GM12873 (cell line): ENCODE data around the gene NCK2.

ENCODE experiments used
- TF ChIP-seq, protein P1 (sequence below): IDR thresholded peaks from 2 replicates; pipeline ENCODE4 v1.5.1; 2012; ENCODE audit warnings: low read depth, mild to moderate bottlenecking, moderate library complexity, low read length, control low read depth; ENCODE audit not compliant: insufficient read depth; ENCODE audit errors: missing control alignments

The NCK2 gene

DNA sequence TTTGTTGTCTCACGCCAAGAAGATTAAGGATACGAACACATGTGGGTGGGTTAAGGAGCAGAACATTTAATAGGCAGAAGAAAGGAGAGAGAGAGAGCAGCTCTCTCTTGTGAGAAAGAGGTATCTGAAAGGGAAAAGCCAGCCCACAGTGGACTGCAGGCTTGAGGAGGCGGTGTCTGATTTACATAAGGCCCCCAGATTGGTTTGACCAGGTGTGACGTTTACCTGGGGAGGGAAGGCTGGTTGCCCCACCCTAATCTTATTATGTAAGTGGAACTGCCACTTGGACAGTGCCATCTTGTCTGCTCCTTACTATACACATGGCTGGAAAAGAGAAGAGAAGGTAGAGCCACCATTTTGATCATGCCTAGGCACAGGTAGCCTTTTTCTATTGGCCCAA is 189.2 kb downstream of the NCK2 start:
- TF ChIP-seq, protein P1, sequence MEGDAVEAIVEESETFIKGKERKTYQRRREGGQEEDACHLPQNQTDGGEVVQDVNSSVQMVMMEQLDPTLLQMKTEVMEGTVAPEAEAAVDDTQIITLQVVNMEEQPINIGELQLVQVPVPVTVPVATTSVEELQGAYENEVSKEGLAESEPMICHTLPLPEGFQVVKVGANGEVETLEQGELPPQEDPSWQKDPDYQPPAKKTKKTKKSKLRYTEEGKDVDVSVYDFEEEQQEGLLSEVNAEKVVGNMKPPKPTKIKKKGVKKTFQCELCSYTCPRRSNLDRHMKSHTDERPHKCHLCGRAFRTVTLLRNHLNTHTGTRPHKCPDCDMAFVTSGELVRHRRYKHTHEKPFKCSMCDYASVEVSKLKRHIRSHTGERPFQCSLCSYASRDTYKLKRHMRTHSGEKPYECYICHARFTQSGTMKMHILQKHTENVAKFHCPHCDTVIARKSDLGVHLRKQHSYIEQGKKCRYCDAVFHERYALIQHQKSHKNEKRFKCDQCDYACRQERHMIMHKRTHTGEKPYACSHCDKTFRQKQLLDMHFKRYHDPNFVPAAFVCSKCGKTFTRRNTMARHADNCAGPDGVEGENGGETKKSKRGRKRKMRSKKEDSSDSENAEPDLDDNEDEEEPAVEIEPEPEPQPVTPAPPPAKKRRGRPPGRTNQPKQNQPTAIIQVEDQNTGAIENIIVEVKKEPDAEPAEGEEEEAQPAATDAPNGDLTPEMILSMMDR: no peak

DNA sequence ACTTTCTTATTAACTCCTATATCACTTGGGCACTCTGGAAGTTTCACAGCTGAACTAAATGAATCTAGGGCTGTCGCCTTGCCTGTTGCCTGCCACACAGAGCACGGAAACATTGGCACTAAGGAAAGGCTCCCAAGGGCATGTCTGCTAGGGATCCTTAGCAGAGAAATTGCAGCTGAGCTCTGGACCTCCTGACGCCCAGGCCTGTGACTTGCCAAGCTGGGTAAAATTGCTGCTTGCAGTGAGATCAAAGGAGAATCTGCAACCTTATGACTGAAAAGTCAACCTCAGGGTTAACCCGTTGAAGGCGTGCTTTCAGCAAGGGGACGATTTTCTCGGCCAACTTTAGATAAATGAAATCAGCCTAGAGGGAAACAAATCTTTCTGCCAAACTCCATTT is 189.8 kb downstream of the NCK2 start:
- TF ChIP-seq, protein P1: no peak

DNA sequence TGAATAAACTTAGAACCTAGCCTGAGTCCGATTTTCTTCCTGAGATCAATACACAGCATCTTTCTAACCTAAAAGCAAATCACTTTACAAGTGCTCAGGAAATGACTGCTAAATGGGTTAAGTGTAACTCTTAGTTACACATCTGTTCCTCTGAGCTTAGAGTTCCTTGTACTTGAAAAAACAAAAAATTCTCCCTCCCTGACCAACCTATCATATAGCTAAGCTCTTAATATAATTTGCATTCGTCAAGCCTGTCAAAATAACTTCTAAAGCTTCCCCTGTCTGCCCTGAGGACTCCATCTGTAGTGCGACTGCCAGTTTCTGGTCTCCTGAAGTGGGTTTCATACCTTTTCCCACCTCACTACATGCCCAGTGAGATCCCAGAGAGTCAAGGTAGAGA is 190.4 kb downstream of the NCK2 start:
- TF ChIP-seq, protein P1: no peak

DNA sequence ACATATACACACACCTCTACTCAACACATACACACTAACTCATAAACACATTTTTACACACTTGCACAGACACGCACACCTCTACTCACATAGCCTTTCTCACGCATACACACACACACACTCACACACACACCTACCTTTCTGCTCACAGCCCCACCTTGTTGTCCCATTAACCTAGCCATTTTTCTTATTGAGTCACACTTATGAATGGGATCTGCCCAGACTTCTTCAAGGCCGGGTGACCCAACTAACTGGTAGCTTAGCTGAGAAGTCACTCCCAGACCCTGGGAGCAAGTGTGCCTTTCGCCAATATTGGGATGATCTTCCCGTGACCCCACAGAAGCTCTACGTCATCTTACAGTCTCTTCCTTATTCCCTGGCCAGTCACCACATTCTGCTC is 192.2 kb downstream of the NCK2 start:
- TF ChIP-seq, protein P1: no peak

DNA sequence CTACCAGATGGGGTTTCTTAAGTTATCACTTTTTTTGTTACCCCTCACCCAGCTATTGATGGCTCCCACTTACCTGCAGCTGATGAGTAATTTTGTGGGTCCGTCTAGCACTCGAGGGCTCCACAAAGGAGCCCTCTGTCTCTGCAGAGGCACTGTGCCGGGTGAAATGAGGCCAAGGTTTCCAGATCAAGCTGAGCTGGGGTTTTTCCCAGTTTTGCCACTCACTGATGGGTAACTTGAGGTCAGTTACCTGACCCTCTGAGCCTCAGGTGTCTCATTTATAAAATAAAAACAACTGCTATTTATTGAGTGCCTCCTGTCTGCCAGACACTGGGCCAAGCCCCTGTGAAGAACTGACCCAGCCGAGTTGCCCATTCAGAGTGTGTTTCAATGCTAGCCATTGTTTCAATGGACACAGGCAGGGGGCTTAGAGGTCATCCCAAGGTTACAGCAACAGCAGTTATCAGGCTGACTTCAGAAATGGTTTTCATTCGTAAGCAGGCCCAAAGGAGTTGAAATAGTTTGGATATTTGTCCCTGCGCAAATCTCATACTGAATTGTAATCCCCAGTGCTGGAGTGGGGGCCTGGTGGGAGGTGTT is 192.9 kb downstream of the NCK2 start:
- TF ChIP-seq, protein P1: no peak
